22Rv1 (cell line): Measurements from ENCODE around the gene NAA10.

ENCODE experiments used
- CTCF ChIP-seq: fragments of 450-650 bp; IDR thresholded peaks from 2 replicates; pipeline ENCODE4 v1.5.1; 2017; ENCODE audit warnings: mild to moderate bottlenecking
- ZFX ChIP-seq: fragments of 450-650 bp; IDR thresholded peaks from 2 replicates; pipeline ENCODE4 v1.6.1; 2017; ENCODE audit warnings: antibody characterized with exemption, borderline replicate concordance

GRCh38 chrX:153955228-153955732 lies 20.4 kb upstream of the NAA10 start:
- TF ChIP-seq CTCF, result no peak
- no peak for TF ChIP-seq ZFX
